ENCODE results near the gene MBTPS1. TPM values are rescaled to one million over a fixed set of nuclear protein-coding genes. Genes with fewer than 3 reads are reported as not detected.
A peak's percentile ranks its signal among the peaks of the same experiment; 100 is the strongest.

Gene MBTPS1
- 203 and 232 TPM in 2 replicates for total RNA-seq (2011; cell fraction: chromatin; rRNA removed; ENCODE audit: low replicate concordance)
- 178 and 187 TPM in 2 replicates for total RNA-seq (2011; cell fraction: nucleolus; rRNA removed)
- total RNA-seq (2011; cell fraction: nucleoplasm; rRNA removed): 182 and 207 TPM in 2 replicates
- total RNA-seq (2014; rRNA removed) (43.8 and 50.9 TPM in 2 replicates), total RNA-seq (2014; rRNA removed; fragmentation: Illumina TruSeq; extraction: Trizol) (31.7 and 32.0 TPM in 2 replicates), total RNA-seq (2015; rRNA removed; fragmentation: Illumina TruSeq; extraction: Trizol) (35.7 and 40.3 TPM in 2 replicates), total RNA-seq (2021) (46.6 and 53.9 TPM in 2 replicates), polyA plus RNA-seq (2011; rRNA removed) (47.5 and 57.6 TPM in 2 replicates), polyA plus RNA-seq (2014; fragmentation: Illumina TruSeq; extraction: Trizol) (47.5 and 50.6 TPM in 2 replicates), polyA plus RNA-seq (2014; fragmentation: Nextera tagmentation; extraction: Ambion mirVana) (1 to 10 TPM; 2.8 to 4.3 TPM), polyA plus RNA-seq (2014; rRNA removed) (47.3 and 52.6 TPM in 2 replicates), polyA minus RNA-seq (2011; rRNA and poly(A)+ RNA removed) (74.1 and 90.4 TPM in 2 replicates), Bru-seq, nascent RNA (percentile 80 among the genes with signal in this experiment), BruChase-seq, experiment 1, labeled RNA remaining after a 2-hour chase (percentile 83 among the genes with signal in this experiment), BruChase-seq, experiment 2, labeled RNA remaining after a 6-hour chase (percentile 83 among the genes with signal in this experiment)
- polyA plus RNA-seq (2011; cell fraction: cytosol; rRNA removed): 34.2 and 40.0 TPM in 2 replicates
- 123 and 127 TPM in 2 replicates for polyA plus RNA-seq (2011; cell fraction: nucleus; rRNA removed)
- polyA plus RNA-seq (2012): 53.2 and 68.8 TPM in 2 replicates
- 38.7 and 55.3 TPM in 2 replicates for polyA minus RNA-seq (2011; cell fraction: cytosol; rRNA and poly(A)+ RNA removed)
- polyA minus RNA-seq (2011; cell fraction: nucleus; rRNA and poly(A)+ RNA removed): 101 and 126 TPM in 2 replicates
- long read RNA-seq, experiment 1, full-length matches to known transcripts: 24 of 150 reads
- long read RNA-seq, experiment 1, partial matches to known transcripts: 99 of 150 reads
- long read RNA-seq, experiment 1, other reads (novel, unspliced or antisense): 27 of 150 reads
- long read RNA-seq, experiment 2, full-length matches to known transcripts: 9 of 31 reads
- long read RNA-seq, experiment 2, partial matches to known transcripts: 12 of 31 reads
- long read RNA-seq, experiment 2, other reads (novel, unspliced or antisense): 10 of 31 reads
- long read RNA-seq, experiment 3, full-length matches to known transcripts: 8 of 21 reads
- long read RNA-seq, experiment 3, partial matches to known transcripts: 8 of 21 reads
- long read RNA-seq, experiment 3, other reads (novel, unspliced or antisense): 5 of 21 reads

DNA sequence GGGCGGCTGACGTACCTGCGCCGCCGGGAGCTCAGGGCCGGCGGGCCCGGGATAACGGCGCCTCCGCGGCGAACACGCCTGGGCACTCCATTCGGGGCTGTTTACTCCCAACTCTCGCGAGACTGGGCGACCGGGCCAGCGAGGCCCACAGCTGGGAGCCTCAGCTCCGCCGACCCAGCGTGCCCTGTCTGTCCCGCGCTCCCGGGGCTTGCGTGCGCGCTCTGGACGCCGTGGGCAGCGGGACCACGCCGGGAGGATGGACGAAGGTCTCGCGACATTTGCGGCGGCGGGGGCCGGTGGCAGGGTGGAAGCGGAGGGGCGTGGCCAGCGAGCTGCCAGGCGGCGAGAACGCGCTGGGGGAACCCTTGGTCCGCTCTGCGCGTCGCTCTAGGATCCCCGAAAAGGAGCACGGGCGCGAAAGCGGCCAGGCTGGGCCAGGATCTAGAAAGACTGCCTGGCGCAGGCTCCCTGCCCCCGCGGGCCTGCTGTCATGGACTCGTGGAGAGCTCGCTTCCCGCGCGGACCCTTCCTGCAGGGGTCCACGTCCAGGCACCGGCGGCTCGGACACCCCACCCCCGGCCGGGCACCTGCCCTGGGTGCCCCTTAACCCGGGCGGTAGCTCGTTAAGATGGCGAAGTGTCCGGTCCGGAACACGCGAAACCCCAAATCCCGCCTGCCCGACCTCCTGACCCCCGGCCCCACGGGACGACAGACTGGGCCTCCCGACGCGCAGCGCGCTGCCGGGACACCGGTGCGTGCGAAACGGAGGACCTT lies at the start of gene MBTPS1:
MBTPS1 (minus strand) TSS at position 223 of the 774 bp plus-strand sequence. CDS start 15,159 bp downstream, outside the sequence.
- POLR2A ChIA-PET: interaction anchor here (0.5 to 10.0 kb wide), 24 partner anchors 10 to 1867 kb away, joined by 3 to 145 read pairs (median 4); partner anchors contain the start of genes DNAAF1, HSDL1 and TAF1C
- peak; percentile 87 for FAIRE-seq
- TF ChIP-seq, protein P1, sequence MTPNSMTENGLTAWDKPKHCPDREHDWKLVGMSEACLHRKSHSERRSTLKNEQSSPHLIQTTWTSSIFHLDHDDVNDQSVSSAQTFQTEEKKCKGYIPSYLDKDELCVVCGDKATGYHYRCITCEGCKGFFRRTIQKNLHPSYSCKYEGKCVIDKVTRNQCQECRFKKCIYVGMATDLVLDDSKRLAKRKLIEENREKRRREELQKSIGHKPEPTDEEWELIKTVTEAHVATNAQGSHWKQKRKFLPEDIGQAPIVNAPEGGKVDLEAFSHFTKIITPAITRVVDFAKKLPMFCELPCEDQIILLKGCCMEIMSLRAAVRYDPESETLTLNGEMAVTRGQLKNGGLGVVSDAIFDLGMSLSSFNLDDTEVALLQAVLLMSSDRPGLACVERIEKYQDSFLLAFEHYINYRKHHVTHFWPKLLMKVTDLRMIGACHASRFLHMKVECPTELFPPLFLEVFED (CRISPR knock-in tag; conservative IDR thresholded peaks at IDR 0.05): no peak
- TF ChIP-seq ZNF644 (tag; IDR thresholded peaks at IDR 0.05; ENCODE audit: low read depth): no peak
- no peak for TF ChIP-seq NCOR1 (IDR thresholded peaks at IDR 0.05)
- no peak for TF ChIP-seq MYBL2 (IDR thresholded peaks at IDR 0.05; ENCODE audit: low read depth)
- no peak for TF ChIP-seq MYBL2 (CRISPR knock-in tag; IDR thresholded peaks at IDR 0.05; ENCODE audit: borderline replicate concordance)
- no peak for TF ChIP-seq ZNF263 (CRISPR knock-in tag; IDR thresholded peaks at IDR 0.05; ENCODE audit: borderline replicate concordance)
- TF ChIP-seq, protein P2, sequence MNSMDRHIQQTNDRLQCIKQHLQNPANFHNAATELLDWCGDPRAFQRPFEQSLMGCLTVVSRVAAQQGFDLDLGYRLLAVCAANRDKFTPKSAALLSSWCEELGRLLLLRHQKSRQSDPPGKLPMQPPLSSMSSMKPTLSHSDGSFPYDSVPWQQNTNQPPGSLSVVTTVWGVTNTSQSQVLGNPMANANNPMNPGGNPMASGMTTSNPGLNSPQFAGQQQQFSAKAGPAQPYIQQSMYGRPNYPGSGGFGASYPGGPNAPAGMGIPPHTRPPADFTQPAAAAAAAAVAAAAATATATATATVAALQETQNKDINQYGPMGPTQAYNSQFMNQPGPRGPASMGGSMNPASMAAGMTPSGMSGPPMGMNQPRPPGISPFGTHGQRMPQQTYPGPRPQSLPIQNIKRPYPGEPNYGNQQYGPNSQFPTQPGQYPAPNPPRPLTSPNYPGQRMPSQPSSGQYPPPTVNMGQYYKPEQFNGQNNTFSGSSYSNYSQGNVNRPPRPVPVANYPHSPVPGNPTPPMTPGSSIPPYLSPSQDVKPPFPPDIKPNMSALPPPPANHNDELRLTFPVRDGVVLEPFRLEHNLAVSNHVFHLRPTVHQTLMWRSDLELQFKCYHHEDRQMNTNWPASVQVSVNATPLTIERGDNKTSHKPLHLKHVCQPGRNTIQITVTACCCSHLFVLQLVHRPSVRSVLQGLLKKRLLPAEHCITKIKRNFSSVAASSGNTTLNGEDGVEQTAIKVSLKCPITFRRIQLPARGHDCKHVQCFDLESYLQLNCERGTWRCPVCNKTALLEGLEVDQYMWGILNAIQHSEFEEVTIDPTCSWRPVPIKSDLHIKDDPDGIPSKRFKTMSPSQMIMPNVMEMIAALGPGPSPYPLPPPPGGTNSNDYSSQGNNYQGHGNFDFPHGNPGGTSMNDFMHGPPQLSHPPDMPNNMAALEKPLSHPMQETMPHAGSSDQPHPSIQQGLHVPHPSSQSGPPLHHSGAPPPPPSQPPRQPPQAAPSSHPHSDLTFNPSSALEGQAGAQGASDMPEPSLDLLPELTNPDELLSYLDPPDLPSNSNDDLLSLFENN (IDR thresholded peaks at IDR 0.05; ENCODE audit: low read depth in 2 of 2, low read length in 2 of 2): no peak
- no peak for TF ChIP-seq ZNF311 (CRISPR knock-in tag; IDR thresholded peaks at IDR 0.05)
- TF ChIP-seq TGIF2 (CRISPR knock-in tag; IDR thresholded peaks at IDR 0.05): no peak
- TF ChIP-seq KDM2B (CRISPR knock-in tag; IDR thresholded peaks at IDR 0.05): no peak
- TF ChIP-seq FOXJ3 (CRISPR knock-in tag; IDR thresholded peaks at IDR 0.05): no peak

More for the DNA sequence above, at the start of gene MBTPS1:
- peaks cover 50% of the 10 kb centered on the region for H3K79me2 ChIP-seq (ENCODE audit: control insufficient read depth, insufficient read depth, low read length)
- in situ Hi-C loops (cut with MboI): no loop called here
- peak; percentile 97 to 99 (median 98) for DNase-seq (ENCODE audit: extremely low read depth in 1 of 4, low spot score in 3 of 4)
- peak within 1 kb of the TSS; percentile 95 for H2AFZ ChIP-seq (ENCODE audit: low read depth, low read length)
- BruUV-seq (replicated peaks): TSS peak; percentile 95
- peak within 1 kb of the TSS; percentile 91 for H3K4me2 ChIP-seq (ENCODE audit: insufficient read depth, low read length)
- WGBS (ENCODE audit: insufficient coverage, low coverage, missing lambda C conversion rate): under 1% methylated on average over 94 of the region's 94 CpGs
- CTCF ChIA-PET (ENCODE audit: low intra/inter-chr PET ratio): no interaction called here
- peak within 1 kb of the TSS; percentile 74 for H3K4me3 ChIP-seq
- H3K9ac ChIP-seq (ENCODE audit: insufficient read depth in 1 of 2, low read depth in 2 of 2, low read length in 2 of 2): peak within 1 kb of the TSS; percentile 94 to 100
- H3K9me3 ChIP-seq (replicated peaks; ENCODE audit: control insufficient read depth, insufficient read depth, low read depth, low read length): no peaks in the 10 kb centered on the region
- H4K20me1 ChIP-seq (replicated peaks; ENCODE audit: control insufficient read depth, insufficient read depth, low read length): no peaks in the 10 kb centered on the region
- peak; percentile 92 for ATAC-seq
- peaks cover 9 to 27% of the 10 kb centered on the region in 2 experiments; a peak in 3 of 5 replicates for H3K4me1 ChIP-seq (replicated peaks in 1 of 2; ENCODE audit: control insufficient read depth in 2 of 2, insufficient read depth in 2 of 2, low read length in 2 of 2)
- H3K27ac ChIP-seq (ENCODE audit: extremely low read depth, low read depth, low read length): peak within 1 kb of the TSS; percentile 90
- H3K27me3 ChIP-seq (ENCODE audit: control insufficient read depth in 2 of 2, insufficient read depth in 2 of 2, low read length in 2 of 2): no peaks in the 10 kb centered on the region
- no peaks in the 10 kb centered on the region for H3K9me1 ChIP-seq (ENCODE audit: control insufficient read depth, insufficient read depth, low read length)
- peaks cover 3% of the 10 kb centered on the region; the same call in 1 of the 3 replicates for H3K36me3 ChIP-seq (ENCODE audit: control insufficient read depth, insufficient read depth, low read length)
- intact Hi-C loops (cut with micrococcal nuclease): loop anchor here (1.0 kb wide), 2 partner anchors 21 to 69 kb away; no protein-coding TSS in a partner anchor
